ENCODE measurements around the gene OR4D11. TPM values are rescaled to one million over a fixed set of nuclear protein-coding genes. Genes with fewer than 3 reads are reported as not detected.
A peak's percentile ranks its signal among the peaks of the same experiment; 100 is the strongest.

The OR4D11 gene
- total and polyA plus RNA-seq, 10 of the 15 experiments (the other 5 are each of a cell fraction or from before 2014, with no cell fraction given) = not detected

DNA sequence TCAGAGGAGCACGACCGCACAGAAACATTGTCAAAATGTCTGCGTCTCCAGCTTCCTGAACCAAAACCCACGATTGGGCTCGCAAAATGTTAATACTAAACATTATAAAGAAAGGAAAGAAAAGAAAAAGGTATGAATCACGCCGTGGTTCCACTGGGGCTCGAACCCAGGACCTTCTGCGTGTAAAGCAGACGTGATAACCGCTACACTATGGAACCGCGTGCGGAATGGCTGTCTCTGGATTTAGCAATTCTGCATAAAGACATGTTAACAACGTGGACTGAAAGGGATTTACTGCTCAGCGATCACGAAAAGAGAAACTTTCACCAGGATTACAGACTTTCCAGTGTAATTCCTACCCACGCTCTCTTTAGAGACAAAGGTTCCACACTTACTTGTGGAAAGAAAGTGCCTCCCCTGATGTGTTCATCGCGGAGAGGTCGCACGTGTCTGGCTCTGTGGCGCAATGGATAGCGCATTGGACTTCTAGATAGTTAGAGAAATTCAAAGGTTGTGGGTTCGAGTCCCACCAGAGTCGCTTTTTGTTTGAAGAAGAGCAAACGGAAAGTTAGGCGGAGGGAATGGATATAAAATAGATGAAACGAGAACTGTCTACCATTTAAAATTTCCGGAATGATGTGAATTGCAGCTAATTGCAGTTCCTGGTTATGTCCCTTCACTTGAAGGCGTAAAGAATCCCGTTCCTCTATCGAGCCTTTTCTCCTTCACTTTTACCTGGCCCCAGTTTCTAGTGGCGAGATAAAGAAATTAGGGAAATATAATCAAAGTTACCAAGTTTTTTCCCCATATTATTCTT is 47.7 kb downstream of the OR4D11 start:
- ChIA-PET POLR2A (interaction anchor here (2.0 to 2.3 kb wide), 2 partner anchors 8 to 10 kb away, joined by 6 to 7 read pairs; no protein-coding TSS in a partner anchor), RAD21 (ENCODE audit: unreplicated experiment) (interaction anchor here (0.6 to 2.0 kb wide), 2 partner anchors 14 to 65 kb away, joined by 3 to 7 read pairs; partner anchors contain the start of gene OSBP), SMC1A (ENCODE audit: uncharacterized antibody, unreplicated experiment) (interaction anchor here (1.0 to 2.4 kb wide), 4 partner anchors 7 to 118 kb away, joined by 3 to 14 read pairs (median 5); partner anchors contain the start of gene PATL1), CTCF (interaction anchor here (1.5 to 2.8 kb wide), 3 partner anchors 9 to 15 kb away, joined by 5 to 10 read pairs (median 5); no protein-coding TSS in a partner anchor)
- FAIRE-seq (peak; percentile 38), DNase-seq (ENCODE audit: low read depth, low spot score) (peak; percentile 86), ATAC-seq (peak; percentile 59)
- Histone ChIP-seq H3K79me2 (ENCODE audit: control insufficient read depth, insufficient read depth, low read length) (no peaks in the 10 kb centered on the region), H3K9me3 (replicated peaks; ENCODE audit: control insufficient read depth, insufficient read depth, low read length) (no peaks in the 10 kb centered on the region), H3K4me2 (ENCODE audit: control insufficient read depth, insufficient read depth) (peak overlapping the region; percentile 46), H3K36me3 (ENCODE audit: control insufficient read depth in 2 of 2, insufficient read depth in 2 of 2, low read length in 1 of 2) (no peaks in the 10 kb centered on the region), H3K27me3 (replicated peaks in 1 of 2; ENCODE audit: control insufficient read depth in 2 of 2, insufficient read depth in 2 of 2, low read length in 1 of 2) (no peaks in the 10 kb centered on the region), H4K20me1 (ENCODE audit: control insufficient read depth, insufficient read depth) (no peaks in the 10 kb centered on the region), H3K4me1 (ENCODE audit: control insufficient read depth, insufficient read depth, low read length) (no peaks in the 10 kb centered on the region), H2AFZ (ENCODE audit: control insufficient read depth, low read depth, low read length) (peak overlapping the region; percentile 70), H3K4me3 (peak overlapping the region; percentile 74), H3K9ac (ENCODE audit: control insufficient read depth, insufficient read depth, low read length) (peak overlapping the region; percentile 72), H3K27ac (ENCODE audit: control insufficient read depth, insufficient read depth) (peak overlapping the region; percentile 83)
- intact Hi-C loops (cut with micrococcal nuclease; ENCODE audit: unreplicated experiment) (loop anchor here (1.0 to 10.0 kb wide), 7 partner anchors 9 to 976 kb away; partner anchors contain the start of genes LPXN, OSBP, PATL1 and ZFP91), in situ Hi-C loops (cut with MboI) (loop anchor here (5.0 to 10.0 kb wide), 5 partner anchors 116 to 976 kb away; partner anchors contain the start of genes DTX4, LPXN, MPEG1 and MS4A6A)
- under 1% methylated on average over 34 of the region's 34 CpGs for WGBS (ENCODE audit: insufficient coverage, insufficient replicate concordance, low lambda C conversion rate, missing lambda C conversion rate)
- BruUV-seq (replicated peaks) = no TSS peak
- TF ChIP-seq, protein P1, sequence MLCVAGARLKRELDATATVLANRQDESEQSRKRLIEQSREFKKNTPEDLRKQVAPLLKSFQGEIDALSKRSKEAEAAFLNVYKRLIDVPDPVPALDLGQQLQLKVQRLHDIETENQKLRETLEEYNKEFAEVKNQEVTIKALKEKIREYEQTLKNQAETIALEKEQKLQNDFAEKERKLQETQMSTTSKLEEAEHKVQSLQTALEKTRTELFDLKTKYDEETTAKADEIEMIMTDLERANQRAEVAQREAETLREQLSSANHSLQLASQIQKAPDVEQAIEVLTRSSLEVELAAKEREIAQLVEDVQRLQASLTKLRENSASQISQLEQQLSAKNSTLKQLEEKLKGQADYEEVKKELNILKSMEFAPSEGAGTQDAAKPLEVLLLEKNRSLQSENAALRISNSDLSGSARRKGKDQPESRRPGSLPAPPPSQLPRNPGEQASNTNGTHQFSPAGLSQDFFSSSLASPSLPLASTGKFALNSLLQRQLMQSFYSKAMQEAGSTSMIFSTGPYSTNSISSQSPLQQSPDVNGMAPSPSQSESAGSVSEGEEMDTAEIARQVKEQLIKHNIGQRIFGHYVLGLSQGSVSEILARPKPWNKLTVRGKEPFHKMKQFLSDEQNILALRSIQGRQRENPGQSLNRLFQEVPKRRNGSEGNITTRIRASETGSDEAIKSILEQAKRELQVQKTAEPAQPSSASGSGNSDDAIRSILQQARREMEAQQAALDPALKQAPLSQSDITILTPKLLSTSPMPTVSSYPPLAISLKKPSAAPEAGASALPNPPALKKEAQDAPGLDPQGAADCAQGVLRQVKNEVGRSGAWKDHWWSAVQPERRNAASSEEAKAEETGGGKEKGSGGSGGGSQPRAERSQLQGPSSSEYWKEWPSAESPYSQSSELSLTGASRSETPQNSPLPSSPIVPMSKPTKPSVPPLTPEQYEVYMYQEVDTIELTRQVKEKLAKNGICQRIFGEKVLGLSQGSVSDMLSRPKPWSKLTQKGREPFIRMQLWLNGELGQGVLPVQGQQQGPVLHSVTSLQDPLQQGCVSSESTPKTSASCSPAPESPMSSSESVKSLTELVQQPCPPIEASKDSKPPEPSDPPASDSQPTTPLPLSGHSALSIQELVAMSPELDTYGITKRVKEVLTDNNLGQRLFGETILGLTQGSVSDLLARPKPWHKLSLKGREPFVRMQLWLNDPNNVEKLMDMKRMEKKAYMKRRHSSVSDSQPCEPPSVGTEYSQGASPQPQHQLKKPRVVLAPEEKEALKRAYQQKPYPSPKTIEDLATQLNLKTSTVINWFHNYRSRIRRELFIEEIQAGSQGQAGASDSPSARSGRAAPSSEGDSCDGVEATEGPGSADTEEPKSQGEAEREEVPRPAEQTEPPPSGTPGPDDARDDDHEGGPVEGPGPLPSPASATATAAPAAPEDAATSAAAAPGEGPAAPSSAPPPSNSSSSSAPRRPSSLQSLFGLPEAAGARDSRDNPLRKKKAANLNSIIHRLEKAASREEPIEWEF (IDR thresholded peaks at IDR 0.05; ENCODE audit: insufficient replicate concordance, low read depth, low read length) = no peak
- TF ChIP-seq NR2C2 (IDR thresholded peaks at IDR 0.05; ENCODE audit: borderline replicate concordance, control insufficient read depth, insufficient read length, low read depth) (no peak), ESRRA (IDR thresholded peaks at IDR 0.05; ENCODE audit: low read length) (no peak), RAD21 (IDR thresholded peaks at IDR 0.05; ENCODE audit: insufficient read depth, low read depth, low read length) (no peak), FOXM1 (IDR thresholded peaks at IDR 0.05; ENCODE audit: low read depth, low read length) (0 out of 2 replicates have a peak, but pooled peaks have one; percentile 13), NFXL1 (IDR thresholded peaks at IDR 0.05; ENCODE audit: borderline replicate concordance) (no peak), HDGF (IDR thresholded peaks at IDR 0.05) (no peak), SUPT20H (IDR thresholded peaks at IDR 0.05; ENCODE audit: borderline replicate concordance, control insufficient read depth, low read depth, low read length) (no peak), SIX5 (IDR thresholded peaks at IDR 0.05; ENCODE audit: low read depth, low read length, severe bottlenecking) (no peak), CBX3 (IDR thresholded peaks at IDR 0.05; ENCODE audit: borderline replicate concordance, low read depth) (no peak)
- TF ChIP-seq, protein P2, sequence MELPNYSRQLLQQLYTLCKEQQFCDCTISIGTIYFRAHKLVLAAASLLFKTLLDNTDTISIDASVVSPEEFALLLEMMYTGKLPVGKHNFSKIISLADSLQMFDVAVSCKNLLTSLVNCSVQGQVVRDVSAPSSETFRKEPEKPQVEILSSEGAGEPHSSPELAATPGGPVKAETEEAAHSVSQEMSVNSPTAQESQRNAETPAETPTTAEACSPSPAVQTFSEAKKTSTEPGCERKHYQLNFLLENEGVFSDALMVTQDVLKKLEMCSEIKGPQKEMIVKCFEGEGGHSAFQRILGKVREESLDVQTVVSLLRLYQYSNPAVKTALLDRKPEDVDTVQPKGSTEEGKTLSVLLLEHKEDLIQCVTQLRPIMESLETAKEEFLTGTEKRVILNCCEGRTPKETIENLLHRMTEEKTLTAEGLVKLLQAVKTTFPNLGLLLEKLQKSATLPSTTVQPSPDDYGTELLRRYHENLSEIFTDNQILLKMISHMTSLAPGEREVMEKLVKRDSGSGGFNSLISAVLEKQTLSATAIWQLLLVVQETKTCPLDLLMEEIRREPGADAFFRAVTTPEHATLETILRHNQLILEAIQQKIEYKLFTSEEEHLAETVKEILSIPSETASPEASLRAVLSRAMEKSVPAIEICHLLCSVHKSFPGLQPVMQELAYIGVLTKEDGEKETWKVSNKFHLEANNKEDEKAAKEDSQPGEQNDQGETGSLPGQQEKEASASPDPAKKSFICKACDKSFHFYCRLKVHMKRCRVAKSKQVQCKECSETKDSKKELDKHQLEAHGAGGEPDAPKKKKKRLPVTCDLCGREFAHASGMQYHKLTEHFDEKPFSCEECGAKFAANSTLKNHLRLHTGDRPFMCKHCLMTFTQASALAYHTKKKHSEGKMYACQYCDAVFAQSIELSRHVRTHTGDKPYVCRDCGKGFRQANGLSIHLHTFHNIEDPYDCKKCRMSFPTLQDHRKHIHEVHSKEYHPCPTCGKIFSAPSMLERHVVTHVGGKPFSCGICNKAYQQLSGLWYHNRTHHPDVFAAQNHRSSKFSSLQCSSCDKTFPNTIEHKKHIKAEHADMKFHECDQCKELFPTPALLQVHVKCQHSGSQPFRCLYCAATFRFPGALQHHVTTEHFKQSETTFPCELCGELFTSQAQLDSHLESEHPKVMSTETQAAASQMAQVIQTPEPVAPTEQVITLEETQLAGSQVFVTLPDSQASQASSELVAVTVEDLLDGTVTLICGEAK (IDR thresholded peaks at IDR 0.05; ENCODE audit: borderline replicate concordance) = peak; percentile 70; the same call in 1 of the 2 replicates
